Stimulated activated CD4-positive, alpha-beta T cell treated with anti-CD3 and anti-CD28 coated beads, TNF-alpha, amount 100 ng/mL, for 48 hours (primary cell): ENCODE results near the gene MIEF1.

Experiments used
- DNase-seq, 3 donors: peaks; one replicate each; pipeline ENCODE4 v3.0.0-alpha.2; 2020; ENCODE audit warnings: low read depth in 3 of 3

MIEF1 gene

DNA sequence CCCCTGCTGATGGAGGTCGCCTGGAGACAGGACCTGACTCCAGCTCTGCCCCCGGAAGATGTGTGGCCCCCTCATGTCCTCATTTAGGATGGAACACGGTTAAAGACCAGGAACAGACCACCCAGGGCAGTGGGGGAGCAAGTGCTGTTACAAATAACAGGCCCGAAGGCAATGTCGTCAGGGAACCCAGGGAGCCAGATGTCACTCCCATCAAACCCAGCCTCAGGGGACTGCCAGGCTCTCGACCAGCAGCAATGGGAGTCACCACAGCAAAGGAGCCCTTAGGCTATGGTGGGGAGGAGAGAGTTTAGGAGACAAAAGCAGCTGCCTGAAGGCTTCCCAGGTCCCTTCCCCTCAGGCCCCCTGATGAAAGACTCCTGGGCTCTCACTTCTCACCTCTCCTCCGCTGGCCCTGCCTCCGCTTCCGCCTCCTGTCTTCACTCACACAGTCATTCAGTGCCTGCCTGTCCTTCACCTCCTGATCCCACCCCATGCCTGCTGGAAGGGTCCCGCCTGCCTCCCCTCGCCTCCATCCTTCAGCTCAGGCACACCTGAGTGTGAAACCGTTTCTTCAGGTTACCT lies 26.1 kb downstream of the MIEF1 start:
- DNase-seq: no peak

DNA sequence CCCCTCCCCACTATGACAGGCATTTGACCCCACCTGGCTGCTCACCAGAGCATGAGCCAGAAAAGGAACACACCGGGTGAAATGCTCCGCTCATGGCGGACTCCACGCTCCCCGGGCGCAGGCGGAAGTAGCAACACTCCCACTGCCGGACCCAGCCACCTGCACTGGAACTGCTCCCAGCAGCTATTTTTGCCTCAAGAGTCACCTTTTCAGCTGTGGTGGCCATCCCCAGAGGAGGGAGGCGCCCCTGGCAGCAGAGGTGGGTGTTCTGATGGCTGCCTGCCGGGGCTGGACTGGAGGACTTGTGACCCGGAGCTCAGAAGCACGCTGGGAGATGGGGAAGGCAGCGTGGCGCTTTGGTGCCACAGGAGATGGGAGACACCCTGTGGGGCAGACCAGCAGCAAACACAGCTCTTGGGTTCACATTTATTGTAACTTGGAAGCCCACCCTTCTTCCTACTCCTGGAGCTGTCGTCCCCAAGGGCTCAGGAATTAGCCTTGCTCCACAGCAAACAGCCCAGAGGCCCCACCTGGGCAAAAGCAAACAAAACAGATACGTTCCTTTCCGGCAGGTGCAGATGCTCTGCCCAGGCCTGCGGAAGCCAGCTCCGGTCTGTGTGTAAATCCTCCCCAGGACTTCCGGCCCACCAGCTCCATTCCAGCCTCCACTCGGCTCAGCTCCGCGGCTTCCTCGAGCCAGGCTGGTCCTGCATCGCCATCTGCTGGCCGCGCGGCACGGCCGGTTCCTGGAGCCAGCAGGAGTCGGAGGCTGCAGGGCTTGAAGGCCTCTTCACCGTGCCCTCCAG lies 26.8 kb downstream of the MIEF1 start:
- DNase-seq: peak; percentile 80 to 89 (median 85)

DNA sequence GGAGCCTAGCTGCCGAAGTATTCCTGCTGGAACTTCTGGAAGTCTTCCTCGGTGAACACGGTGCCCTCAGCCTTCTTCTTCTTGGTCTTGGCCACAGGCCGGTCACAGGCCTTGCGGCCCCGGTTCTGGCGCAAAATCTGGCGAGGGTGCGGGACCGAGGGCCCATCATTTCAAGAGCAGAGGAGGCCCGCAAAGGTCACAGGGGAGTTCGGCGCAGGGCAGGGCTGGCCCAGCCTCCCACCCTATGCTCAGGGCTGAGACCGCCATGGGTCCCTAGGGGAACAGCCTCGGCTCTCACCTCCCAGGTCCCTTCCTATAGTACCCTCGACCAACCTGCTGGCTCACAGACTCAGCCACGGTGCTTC lies 27.4 kb downstream of the MIEF1 start:
- no peak for DNase-seq

DNA sequence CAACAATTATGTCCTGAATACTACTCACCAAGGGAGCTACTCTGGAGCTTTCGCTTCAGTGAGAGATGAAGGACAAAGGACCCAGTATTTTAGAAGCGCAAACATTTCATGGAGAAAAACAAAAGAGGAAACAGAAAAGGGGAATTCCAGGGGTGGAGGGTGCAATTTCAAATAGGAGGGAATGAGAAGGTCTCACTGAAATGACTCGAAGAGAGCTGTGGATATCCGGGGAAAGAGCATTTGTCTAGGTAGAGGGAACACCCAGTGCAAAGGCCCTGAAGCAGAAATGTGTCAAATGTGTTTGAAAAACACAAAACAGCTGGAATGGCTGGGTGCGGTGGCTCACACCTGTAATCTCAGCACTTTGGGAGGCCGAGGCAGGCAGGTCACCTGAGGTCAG lies 28.0 kb downstream of the MIEF1 start:
- no peak for DNase-seq

DNA sequence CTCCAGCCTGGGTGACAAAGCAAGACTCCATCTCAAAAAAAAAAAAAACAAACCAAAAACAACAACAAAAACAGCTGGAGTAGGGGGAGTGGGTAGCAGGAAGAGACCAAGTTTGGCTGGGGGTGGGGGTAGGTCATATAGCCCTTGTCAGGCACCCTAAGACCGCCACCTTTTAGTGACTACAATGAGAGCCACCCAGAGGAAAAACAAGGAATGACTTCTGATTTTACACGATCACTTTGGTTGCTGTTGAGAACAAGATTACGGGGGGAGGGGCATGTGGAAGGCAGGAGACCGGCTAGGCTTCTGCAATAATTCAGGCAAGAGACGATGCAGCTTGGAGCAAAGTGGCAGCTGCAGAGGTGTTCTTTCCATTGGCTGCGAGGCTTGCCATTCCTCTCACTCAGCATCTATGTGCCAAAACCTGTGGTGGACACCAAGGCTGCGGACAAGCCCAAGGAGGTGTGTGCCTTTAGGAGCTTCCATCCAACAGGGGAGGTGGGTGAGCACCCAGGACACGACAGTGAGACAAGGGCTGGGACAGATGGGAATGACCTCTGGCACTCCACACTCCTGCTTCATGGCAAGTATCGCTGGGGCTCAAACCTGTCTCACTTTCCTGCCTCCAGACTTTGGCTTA lies 28.7 kb downstream of the MIEF1 start:
- no peak for DNase-seq

DNA sequence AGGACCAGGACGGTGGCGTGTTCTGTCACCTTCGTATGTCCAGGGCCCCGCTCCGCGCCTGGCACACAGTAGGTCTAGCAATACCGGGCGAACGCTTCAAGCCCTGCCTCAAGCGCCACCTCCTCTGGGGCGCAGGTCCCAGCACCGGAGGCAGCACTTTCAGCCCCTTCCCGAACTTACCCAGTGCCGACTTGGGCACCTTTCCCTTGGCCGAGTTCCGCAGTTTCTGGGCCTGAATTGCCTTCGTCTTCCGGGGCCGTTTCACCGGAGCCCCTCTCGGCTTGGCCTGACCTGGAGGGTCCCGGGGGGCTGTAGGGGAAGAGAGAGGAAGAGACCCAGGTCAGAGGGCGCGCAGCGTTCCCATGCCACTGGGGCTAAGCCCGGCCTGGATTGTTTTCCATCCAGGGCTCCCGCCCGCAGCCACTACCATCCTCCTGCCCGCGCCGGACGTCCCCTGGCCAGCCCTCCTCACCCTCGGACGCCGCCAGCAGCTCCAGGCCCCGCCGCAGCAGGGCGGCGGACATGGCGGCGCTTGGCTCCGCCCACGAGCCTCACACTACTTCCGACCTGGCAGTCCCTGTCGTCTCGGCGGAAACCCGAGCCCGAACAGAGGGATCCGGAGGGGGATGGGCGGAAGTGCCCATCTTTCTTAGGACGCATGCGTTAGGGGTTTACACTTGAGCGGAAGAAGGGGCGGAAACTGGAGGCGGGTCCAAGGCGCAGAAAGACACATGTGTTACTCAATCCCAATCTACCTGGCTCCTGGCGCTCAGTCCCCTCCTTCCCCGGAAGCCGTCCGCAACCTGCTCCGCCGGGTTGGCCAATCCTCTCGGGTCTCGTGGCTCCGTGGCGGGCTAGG lies 30.4 kb downstream of the MIEF1 start, which contains the start of gene RPS19BP1:
TSS of gene RPS19BP1 (minus strand) at position 534 of the 859 bp plus-strand sequence. CDS start at position 524, 10 bp downstream.
- DNase-seq: peak; percentile 98 to 99 (median 99)

DNA sequence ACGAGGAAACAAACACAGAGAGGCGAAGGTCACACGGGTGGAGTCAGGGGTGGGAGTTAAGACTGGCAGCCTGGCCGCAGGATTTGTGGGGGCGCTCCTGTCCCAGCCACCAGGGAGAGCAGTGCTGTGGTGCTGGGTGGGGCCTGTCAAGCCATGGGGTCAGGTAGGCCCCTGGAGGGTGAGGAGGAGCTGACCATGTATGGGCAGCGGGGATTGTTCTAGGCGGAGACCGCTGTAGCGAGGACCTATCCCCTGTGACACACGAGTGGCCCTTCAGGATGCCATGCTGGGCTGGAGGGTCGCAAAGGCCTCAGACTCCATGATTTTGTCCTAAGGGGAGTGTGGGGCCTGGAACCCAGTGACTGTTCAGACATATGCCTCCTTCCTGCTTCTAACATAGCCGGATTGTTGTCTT lies 32.0 kb downstream of the MIEF1 start:
- DNase-seq: no peak

DNA sequence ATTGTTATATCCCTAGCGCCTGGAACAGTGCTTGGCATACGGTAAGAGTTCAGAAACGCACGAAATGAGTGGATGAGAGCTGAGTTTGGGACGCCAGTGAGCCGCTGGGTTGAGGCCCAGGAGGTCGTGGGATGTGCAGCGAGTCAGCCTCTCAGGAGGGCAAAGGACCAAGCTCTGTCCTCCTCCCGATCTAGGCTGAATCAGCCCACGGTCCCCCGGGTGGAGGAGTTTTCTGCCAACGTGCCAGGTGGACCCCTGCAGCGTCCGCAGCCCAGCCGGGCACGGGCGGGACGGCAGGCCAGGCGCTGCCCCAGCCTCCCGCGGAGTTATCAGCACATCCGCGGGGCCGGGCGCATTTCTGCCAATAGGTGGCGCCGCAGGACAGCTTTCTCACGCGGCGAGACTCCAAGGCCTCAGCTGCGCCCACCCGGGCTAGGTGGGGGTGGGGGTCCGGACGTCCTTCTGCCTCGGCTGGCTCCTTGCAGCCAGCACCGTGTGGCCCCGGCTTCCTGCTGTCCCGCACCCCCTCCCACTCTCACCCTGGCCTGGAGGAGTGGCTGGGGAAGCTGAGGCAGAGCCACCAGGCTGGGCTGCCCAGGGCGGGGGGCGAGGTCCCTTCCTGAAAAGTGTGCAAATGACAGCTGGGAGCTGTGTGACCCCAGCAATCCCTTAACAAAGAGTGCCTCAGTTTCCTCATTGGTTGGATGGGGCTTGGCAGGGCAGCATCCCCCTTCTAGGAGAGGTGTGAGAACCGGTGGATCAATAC lies 32.7 kb downstream of the MIEF1 start:
- DNase-seq: peak in 2 of 3 donors; percentile 79 to 80

DNA sequence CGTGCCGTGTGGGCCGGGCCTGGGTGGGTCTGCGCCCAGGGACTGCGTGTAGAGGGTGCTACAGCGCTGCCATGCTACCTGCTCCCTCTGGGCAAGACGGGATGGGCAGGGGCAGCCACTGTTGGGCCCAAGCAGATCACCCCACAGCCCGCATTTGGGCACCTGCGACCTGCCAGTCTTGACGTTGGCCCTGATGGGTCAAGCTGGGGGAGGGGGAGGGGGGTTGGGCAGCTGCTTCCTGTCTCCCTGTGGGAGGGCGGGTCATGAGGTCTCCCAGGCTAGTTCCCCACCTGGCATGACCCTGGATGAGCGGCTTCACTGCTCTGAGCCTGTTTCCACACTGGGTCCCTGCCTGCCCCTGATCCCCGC lies 33.3 kb downstream of the MIEF1 start:
- DNase-seq: no peak

DNA sequence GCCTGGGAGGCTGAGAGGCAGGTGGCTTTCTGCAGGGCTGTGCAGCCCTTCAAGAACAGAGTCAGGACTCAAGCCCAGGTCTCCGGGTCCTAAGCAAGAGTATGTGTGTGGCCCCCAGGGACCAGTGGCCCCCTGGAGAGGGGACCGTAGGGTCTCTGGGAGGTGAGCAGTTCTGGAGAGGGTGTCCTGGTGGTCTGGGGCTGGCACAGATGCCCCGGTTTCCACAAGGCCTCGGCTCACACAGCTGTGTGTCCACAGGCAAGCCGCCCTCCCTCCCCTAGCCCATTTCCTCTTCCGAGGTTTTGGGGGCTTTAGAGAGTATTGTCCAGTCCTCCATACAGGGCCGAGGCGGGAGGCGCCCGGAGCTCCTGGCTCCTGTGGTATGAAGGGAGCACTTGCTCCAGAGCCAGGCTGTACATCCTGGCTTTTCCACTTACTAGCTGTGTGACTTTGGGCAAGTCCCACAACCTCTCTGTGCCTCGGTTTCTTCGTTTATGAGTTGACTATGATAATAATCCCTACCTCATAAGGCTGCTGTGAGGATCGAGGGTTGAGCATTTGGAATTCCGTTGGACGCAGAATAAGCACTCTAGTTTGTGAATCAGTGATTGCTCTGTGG lies 33.9 kb downstream of the MIEF1 start:
- no peak for DNase-seq

DNA sequence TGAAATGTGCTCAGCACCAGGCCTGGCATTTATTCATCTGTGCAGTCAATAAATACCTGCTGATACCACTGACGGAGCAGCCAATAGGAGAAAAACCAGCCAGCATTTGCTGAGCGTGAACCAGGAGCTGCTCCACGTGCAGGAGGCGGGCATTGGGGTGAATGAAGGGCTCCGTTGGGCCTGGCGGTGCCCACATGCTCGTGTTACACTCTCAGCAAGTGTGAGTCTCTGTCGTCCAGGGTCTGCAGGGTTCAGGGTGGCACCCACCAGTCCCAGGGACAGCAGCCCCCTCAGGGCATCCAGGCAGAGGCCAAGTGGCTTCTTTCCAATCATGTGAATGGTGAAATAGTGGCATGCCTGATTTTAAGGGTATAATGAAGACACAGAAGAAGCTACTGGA lies 34.6 kb downstream of the MIEF1 start:
- DNase-seq: no peak

DNA sequence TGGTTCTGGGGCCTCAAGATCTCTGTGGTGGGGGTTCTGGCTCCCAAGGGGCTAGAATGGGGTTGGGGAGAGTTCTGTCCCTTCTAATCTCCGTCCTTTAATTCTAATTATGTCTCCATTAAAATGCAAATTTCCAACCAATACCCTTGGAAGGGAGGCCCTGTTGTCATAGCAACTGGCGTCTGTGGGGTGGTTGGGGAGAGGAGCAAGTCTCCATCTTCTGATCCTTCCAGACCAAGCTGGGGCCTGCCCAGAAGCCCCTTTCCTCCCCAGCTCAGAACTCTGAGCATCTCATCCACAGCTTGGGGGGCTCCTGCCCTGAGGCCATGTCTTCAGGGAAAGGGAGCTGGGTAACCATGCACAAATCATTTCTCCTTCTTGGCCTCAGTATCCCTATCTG lies 35.9 kb downstream of the MIEF1 start:
- no peak for DNase-seq

DNA sequence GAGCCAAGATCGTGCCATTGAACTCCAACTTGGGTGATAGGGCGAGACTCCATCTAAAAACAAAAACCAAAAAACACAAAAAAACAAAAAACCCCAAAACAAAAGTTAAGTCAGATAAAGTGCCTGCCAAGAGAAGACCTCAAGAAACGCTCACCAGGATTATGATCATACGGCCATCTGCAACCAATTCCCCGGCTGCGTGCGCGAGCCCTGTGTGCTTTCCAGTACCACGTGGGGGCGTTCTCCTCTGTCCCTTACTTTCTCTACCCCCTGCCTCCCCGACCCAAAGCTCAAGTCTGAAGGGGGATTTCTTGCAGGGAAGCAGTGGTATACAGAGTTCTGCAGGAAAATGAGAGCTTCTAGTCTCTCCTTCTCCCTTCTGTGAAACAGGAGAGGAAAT lies 41.0 kb downstream of the MIEF1 start:
- no peak for DNase-seq

DNA sequence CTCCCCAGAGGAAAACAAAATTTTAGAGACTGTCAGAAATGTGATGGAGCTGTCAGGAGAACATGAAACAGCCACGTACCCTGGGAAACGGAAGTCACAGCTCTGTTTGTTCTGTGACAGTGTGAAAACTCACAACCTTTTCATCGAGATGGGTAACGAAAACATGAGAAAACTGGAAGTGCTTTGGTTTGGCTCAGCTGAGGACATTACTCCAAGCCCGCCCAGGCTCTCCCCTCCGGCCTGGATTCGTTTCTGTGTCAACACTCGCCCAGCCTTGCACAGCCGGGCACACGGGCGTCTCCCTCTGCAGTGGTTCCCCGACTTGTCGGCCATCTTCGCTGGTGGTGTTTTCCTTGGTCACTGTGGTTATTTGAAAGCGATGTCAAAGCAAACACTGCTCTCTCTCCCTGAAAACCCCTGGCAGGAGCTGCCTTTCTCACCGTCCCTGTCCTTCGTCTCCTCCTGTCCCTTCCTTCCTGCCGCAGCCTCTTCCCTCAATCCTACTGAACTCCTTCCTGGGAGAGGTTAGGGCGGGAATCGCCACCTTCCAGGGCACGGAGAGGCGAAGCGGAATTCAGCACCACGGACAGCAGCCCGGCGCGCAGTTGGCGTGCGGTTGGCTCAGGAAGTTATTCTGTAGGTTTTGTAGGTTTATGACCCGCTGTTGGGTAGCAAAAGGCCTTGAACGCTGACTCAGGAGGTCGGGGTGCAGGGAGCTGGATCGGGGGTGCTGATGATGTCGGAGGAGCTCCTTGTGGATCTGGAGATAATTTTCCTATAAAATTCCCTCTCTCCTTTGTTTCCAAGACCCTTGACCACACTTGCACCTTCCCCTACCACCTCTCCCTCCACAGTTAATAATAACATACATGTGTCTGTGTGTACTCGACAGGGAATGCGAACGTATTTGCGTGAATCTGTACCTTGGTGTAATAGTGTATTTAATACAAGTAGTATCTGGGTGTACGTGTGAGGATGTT lies 43.6 kb downstream of the MIEF1 start:
- DNase-seq: no peak

DNA sequence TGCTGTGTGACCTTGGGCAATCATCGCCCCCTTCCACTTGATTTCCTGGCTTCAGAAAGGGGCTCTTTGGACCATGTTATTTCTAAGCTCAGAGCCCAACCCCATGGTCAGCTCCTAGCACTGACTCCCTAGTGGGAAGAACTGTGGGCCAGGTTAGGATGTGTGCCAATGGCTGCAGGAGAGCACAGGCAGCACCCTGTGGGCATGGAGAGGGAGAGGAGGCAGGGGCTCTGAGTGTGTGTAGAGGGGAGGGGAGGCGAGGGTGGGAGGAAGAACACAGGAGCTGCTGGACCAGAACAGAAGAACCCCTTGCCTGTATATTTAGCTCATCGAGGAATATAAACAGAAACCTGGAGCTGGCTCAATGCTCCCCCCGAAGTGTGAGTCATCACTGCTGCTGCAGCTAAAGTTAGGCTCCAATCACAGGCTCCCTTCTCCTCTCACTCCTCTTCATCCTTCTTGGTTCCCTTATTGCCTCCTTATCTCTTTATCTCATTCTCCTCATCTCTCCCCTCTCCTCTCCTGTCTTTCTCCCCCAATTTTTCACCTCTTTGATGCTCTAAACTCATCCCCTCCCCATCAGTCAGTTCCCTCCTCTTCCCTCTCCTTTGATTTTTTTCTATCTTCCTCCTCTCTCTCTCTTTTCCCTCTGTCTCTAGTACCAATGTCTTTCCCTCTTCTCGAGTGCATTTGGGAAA lies 44.9 kb downstream of the MIEF1 start:
- no peak for DNase-seq

DNA sequence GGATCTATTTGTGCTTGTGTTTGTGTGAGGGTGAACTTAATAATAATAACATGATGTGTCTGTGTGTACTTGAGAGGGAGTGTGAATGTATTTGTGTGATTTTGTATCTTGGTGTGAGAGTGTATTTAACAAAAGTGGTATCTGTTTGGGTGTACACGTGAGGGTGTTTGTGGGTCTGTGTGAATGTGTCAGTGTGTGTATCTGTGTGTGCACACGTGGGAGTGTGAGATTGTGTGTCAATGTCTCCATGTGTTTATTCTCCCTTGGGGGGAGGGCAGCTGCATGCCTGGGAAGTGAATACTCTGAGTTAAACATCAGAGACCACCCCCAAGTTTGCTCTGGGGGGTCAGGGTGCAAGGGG lies 45.5 kb downstream of the MIEF1 start:
- no peak for DNase-seq

DNA sequence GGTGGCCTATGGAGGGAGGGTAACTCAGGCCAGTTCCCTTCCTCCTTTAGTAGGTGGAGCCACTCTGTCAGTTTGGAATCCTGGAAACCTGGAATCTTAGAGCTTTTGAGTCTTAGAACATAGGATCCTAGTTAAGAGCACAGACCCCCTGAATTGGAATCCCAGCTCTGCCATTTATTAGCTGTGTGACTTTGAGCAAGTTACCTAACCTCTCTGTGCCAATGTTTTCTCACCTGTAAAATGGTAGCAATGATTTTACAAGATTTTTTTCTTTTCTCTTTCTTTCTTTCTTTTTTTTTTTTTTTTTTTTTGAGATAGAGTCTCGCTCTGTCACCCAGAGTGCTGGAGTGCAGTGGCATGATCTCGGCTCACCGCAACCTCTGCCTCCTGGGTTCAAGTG lies 51.3 kb downstream of the MIEF1 start:
- no peak for DNase-seq

DNA sequence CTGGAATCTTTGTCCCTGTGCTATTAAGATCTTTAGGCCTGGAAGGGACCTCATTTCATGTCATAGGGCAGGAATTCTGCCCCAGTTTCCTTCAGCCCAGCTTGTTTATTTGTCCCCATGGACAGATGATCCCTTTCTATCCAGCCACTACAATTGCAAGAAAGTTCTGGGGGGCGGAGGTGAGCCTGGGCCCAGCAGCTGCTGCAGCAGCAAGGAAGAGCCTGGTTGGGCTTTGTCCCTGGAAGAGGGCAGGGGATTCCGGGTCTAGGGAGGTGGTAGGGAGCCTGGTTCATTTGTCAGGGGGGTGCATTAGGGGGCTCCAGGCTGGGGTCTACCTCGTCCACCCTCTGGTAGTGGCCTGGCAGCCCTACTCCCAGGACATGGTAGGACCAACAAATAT lies 52.1 kb downstream of the MIEF1 start:
- DNase-seq: no peak
